ENCODE results near the gene TTBK1.

DNA sequence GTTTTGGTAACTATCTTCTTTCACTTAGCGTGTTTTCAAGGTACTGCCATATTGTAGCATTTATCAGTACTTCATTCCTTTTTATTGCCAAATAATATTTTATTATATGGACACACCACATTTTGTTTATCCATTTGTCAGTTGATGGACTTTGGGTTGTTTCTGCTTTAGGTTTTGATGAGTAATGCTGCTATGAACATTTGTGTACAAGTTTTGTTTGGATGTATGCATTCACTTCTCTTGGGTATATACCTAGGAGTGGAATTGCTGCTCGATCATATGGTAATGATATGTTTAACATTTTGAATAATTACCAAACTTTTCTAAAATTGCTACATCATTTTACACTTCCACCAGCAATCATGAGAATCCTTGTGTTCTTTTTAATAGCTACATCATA is 48.4 kb downstream of the TTBK1 start:
- TF ChIP-seq POLR2A (IDR thresholded peaks at IDR 0.05) = no peak
- TF ChIP-seq, protein P1, sequence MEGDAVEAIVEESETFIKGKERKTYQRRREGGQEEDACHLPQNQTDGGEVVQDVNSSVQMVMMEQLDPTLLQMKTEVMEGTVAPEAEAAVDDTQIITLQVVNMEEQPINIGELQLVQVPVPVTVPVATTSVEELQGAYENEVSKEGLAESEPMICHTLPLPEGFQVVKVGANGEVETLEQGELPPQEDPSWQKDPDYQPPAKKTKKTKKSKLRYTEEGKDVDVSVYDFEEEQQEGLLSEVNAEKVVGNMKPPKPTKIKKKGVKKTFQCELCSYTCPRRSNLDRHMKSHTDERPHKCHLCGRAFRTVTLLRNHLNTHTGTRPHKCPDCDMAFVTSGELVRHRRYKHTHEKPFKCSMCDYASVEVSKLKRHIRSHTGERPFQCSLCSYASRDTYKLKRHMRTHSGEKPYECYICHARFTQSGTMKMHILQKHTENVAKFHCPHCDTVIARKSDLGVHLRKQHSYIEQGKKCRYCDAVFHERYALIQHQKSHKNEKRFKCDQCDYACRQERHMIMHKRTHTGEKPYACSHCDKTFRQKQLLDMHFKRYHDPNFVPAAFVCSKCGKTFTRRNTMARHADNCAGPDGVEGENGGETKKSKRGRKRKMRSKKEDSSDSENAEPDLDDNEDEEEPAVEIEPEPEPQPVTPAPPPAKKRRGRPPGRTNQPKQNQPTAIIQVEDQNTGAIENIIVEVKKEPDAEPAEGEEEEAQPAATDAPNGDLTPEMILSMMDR (IDR thresholded peaks at IDR 0.05) = no peak
